Endothelial cell of hepatic sinusoid (primary cell): Measurements from ENCODE around the gene CEACAM8.
"Not testable (repeated sequence)": the region's sequence is repeated elsewhere in the genome, so short reads cannot be mapped to it uniquely, and the experiment has no call there.

Experiments
- in situ Hi-C: cut with HindIII; loops from 2 replicates; pipeline ENCODE4 v1.10.0; 2017; ENCODE audit warnings: low sequenced_read_pairs

The CEACAM8 gene

GRCh38 chr19:42594617-42595489 lies at the start of gene CEACAM8:
Gene CEACAM8 (minus strand): TSS chr19:42594924. CDS start chr19:42594828, 96 bp downstream.
- in situ Hi-C loops: no loop called here

- in situ Hi-C loops: not testable (repeated sequence)
These were observed 44.8 kb upstream of the CEACAM8 start for GRCh38 chr19:42639324-42640092.

- in situ Hi-C loops: no loop called here
These were observed 40.5 kb upstream of the CEACAM8 start for GRCh38 chr19:42635233-42635539.

- in situ Hi-C loops: no loop called here
These were observed 39.9 kb upstream of the CEACAM8 start for GRCh38 chr19:42634409-42635232.

- in situ Hi-C loops: no loop called here
These were observed 34.5 kb upstream of the CEACAM8 start for GRCh38 chr19:42629191-42629590.

GRCh38 chr19:42628411-42629140 lies 33.9 kb upstream of the CEACAM8 start:
- in situ Hi-C loops: no loop called here

- in situ Hi-C loops: no loop called here
These were observed 33.2 kb upstream of the CEACAM8 start for GRCh38 chr19:42627916-42628315.

- in situ Hi-C loops: no loop called here
These were observed 31.5 kb upstream of the CEACAM8 start for GRCh38 chr19:42626181-42626580.

GRCh38 chr19:42619271-42619670 lies 24.5 kb upstream of the CEACAM8 start:
- in situ Hi-C loops: no loop called here

- in situ Hi-C loops: no loop called here
These were observed 18.9 kb upstream of the CEACAM8 start for GRCh38 chr19:42613666-42614065.

- in situ Hi-C loops: not testable (repeated sequence)
These were observed 15.7 kb upstream of the CEACAM8 start for GRCh38 chr19:42610401-42610915.

GRCh38 chr19:42606660-42607351 lies 12.1 kb upstream of the CEACAM8 start:
- in situ Hi-C loops: no loop called here

- in situ Hi-C loops: no loop called here
These were observed 7.2 kb upstream of the CEACAM8 start for GRCh38 chr19:42601811-42602443.

- in situ Hi-C loops: no loop called here
These were observed 1.8 kb upstream of the CEACAM8 start for GRCh38 chr19:42596391-42597072.

- in situ Hi-C loops: no loop called here
These were observed 937 bp upstream of the CEACAM8 start for GRCh38 chr19:42595550-42596172.

GRCh38 chr19:42589792-42590191 lies 4.9 kb downstream of the CEACAM8 start:
- in situ Hi-C loops: no loop called here

- in situ Hi-C loops: no loop called here
These were observed 10.3 kb downstream of the CEACAM8 start for GRCh38 chr19:42584466-42584865.

GRCh38 chr19:42577016-42577415 lies 17.7 kb downstream of the CEACAM8 start:
- in situ Hi-C loops: no loop called here
